Germinal center (tissue), 1 donor: Measurements from ENCODE around the gene CCDC122.
A peak's percentile ranks its signal among the peaks of the same experiment; 100 is the strongest.

Experiments used
- DNase-seq: peaks from one replicate; pipeline ENCODE4 v3.0.0; 2012; ENCODE audit warnings: mixed read lengths, low spot score

The CCDC122 gene

GRCh38 chr13:43878892-43879754 is at the start of gene CCDC122:
CCDC122 (minus strand) TSS chr13:43879740; CDS start chr13:43869376, 10,364 bp downstream.
- peak; percentile 81 for DNase-seq

- DNase-seq, result no peak
Observed at GRCh38 chr13:43924549-43925245, 45.2 kb upstream of the CCDC122 start.

GRCh38 chr13:43920965-43921674 is 41.6 kb upstream of the CCDC122 start:
- no peak for DNase-seq

- no peak for DNase-seq
Observed at GRCh38 chr13:43918636-43919035, 39.1 kb upstream of the CCDC122 start.

- no peak for DNase-seq
Observed at GRCh38 chr13:43916828-43917227, 37.3 kb upstream of the CCDC122 start.

GRCh38 chr13:43915451-43915850 is 35.9 kb upstream of the CCDC122 start:
- DNase-seq, result no peak

- no peak for DNase-seq
Observed at GRCh38 chr13:43911871-43912270, 32.3 kb upstream of the CCDC122 start.

- no peak for DNase-seq
Observed at GRCh38 chr13:43911278-43911677, 31.7 kb upstream of the CCDC122 start.

- DNase-seq, result no peak
Observed at GRCh38 chr13:43910856-43911255, 31.3 kb upstream of the CCDC122 start.

GRCh38 chr13:43908156-43909126 is 28.9 kb upstream of the CCDC122 start:
- peak; percentile 6 for DNase-seq

- DNase-seq, result peak; percentile 45
Observed at GRCh38 chr13:43905435-43906031, 26.0 kb upstream of the CCDC122 start.

GRCh38 chr13:43895940-43896339 is 16.4 kb upstream of the CCDC122 start:
- DNase-seq, result no peak

- DNase-seq, result no peak
Observed at GRCh38 chr13:43894438-43894837, 14.9 kb upstream of the CCDC122 start.

- DNase-seq, result no peak
Observed at GRCh38 chr13:43884222-43884621, 4.7 kb upstream of the CCDC122 start.

GRCh38 chr13:43883631-43884030 is 4.1 kb upstream of the CCDC122 start:
- DNase-seq, result no peak

GRCh38 chr13:43881580-43881979 is 2.0 kb upstream of the CCDC122 start:
- no peak for DNase-seq

GRCh38 chr13:43880926-43881325 is 1.4 kb upstream of the CCDC122 start:
- no peak for DNase-seq

- DNase-seq, result no peak
Observed at GRCh38 chr13:43880214-43880855, 795 bp upstream of the CCDC122 start.

GRCh38 chr13:43879755-43880181 is 228 bp upstream of the CCDC122 start, which contains the start of gene LACC1:
LACC1 (plus strand) TSS chr13:43879904; CDS start chr13:43880986, 1,082 bp downstream.
- peak; percentile 42 for DNase-seq

- DNase-seq, result no peak
Observed at GRCh38 chr13:43877766-43878165, 1.8 kb downstream of the CCDC122 start.
